HG03558 (cell line): ENCODE measurements around the gene TEX55.
"Not testable (repeated sequence)": the region's sequence is repeated elsewhere in the genome, so short reads cannot be mapped to it uniquely, and the experiment has no call there.

ENCODE experiments used
- ATAC-seq: cut with Tn5 transposase; IDR thresholded peaks from one replicate; pipeline ENCODE4 v1.9.1; 2021; ENCODE audit warnings: moderate number of reproducible peaks; ENCODE audit not compliant: unreplicated experiment; ENCODE audit errors: extremely low read depth

Gene TEX55

DNA sequence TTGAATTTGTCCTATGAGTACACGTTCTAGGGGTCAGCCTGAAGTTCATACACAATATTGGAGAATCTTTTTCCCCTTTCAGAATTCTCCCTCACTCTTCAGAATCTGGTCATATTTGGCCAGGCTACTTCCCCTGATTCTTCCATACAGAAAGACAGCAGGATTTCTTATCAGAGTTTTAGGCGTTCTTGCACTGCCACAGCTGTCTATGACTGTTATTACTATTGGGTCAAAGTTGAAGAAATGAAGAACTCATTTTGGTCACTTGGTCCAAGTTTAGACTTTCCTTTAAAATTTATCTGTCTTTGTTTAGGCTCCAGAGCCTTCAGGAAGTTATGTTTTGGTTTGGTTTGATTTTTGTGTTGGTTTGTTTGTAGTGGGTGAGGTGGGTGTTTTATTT lies 12.0 kb downstream of the TEX55 start:
- ATAC-seq: no peak

DNA sequence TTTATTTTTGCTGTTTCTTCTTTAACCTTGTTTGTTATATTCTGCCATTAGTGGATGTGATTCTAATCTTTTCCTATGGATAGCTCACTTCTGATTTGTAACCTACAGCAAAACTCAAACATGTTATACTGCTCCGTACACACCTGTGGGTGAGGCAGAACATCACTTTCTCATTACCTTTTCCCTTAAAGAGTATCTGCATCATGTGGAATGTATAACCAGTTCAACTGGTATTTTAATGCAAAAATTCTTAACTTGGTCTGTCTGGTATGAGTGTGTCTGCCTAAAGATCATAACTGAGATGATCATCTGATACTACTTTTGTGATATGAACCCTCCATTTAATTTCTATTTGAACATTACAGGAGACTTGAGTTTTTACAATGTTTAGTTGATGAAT lies 14.4 kb downstream of the TEX55 start:
- ATAC-seq: no peak

DNA sequence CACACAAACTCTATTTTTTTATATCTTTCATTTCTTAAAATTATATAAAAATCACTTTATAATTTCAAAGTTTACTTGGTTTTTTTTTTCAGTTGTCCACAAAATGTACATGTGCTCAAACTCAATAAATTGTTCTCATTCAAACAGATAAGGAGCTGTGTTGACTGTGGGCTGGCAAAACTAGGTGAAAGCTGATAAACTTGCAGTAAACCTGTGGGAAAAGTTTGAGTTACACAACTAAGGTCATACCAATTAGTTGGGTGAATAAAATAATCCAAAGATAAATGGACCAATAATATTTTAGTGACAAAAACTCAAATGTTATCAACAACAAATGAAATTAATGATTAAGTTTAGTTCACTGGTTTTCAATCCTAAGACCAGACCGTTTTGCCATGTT lies 14.8 kb downstream of the TEX55 start:
- ATAC-seq: no peak

DNA sequence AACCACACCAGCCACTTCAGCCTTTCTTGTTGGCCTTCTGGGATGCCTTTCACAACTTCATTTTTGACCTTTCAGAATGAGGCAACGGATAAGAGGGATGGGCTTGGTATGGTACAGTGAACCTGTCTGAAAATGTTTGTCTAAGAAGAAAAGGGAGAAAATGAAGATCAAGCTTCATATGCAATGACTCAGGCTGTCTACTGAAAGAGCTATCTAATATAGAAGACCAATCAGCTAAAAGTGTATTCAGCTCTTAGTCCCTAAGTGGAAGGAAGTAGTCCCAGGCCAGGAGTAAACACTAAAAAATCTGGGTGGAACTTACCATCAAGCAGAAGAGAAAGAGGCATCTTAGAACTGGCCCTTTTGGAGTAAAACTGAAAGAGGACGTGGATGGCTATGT lies 15.3 kb downstream of the TEX55 start:
- ATAC-seq: no peak

DNA sequence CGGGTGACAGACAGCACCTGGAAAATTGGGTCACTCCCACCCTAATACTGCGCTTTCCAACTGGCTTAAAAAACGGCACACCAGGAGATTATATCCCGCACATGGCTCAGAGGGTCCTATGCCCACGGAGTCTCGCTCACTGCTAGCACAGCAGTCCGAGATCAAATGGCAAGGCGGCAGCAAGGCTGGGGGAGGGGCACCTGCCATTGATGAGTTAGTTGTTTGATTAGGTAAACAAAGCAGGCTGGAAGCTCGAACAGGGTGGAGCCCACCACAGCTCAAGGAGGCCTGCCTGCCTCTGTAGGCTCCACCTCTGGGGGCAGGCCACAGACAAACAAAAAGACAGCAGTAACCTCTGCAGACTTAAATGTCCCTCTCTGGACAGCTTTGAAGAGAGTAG lies 18.8 kb downstream of the TEX55 start:
- ATAC-seq: not testable (repeated sequence)

DNA sequence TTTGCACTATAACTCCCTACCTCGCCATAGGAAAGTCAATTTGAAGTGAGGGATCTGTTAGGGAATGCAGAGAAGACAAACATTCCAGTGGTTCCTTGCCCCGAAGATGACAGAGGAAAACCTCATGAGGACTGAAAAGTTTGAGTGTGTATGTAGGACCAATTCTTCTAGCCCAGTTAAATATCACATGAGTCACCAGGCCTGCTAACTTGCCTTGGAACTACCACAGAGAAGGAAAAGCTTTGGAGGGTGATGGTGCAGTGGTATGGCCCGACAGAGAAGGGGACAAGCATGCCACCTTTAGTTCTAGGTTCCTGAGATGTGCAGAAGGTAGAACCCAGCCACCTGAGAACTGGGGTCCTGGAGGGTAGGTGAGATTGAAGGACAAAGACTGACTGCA lies 24.9 kb downstream of the TEX55 start:
- ATAC-seq: no peak

DNA sequence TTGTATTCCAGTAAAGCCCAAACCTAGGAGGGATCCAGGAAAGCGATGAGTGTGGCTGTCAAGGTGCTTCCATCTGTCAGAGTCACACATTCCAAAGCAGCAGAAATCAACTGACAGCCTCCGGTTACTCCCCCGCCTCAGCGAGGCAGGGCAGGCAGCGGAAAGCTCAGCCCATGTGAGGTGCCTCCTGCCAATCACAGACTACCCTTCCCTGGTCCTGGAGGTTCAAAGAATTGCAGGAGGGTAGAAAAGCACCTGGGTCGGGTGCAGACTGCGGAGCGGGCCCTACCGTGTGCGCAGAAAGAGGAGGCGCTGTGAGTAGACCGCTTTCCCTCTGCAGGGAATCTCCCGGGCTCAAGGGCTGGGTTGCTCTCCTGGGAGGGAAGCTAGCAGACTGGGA lies 27.4 kb downstream of the TEX55 start, which contains the start of gene UPK1B:
TSS of gene UPK1B (plus strand) at position 274 of the 400 bp plus-strand sequence. CDS start 13,144 bp downstream, outside the sequence.
- no peak for ATAC-seq

DNA sequence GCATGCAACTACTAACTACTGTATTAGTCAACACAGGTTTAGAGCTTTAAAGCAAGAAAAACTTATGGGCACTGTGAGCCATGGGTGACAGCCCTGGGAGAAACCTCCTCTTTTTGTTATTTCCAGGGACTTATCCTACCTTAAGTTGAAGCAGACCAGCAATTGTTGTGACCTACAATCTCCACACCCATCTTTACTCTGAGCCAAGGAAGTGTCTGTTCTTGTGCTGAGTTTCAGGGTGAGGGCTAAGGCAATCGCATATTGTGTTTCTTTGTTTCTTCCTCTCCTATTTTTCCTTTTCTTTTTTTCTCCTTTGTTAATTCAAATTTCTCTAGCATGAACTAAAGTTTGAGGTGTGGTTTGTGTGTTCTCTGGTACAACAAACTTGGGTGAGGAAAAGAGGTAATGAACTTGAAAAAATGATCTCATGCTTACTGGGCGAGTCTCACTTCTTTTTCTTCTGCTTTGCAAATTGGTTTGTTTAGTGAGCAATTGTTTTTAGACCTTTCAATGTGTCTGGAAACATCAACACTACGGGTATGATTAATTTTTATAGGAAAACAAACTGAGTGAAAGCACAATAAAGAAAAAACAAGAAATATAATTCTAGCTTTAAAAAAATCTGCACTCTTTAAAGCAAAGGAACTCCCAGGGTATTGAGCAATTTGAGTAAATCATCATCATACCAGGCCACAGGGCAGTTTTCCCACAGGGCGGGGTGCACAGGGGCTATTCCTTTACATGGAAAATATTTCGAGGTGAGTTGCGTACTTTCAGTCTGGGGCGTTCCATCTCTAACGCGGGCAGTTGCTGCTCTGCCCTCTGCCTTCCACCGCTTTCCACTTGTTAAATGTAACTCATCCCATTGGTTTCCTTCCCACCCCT lies 30.1 kb downstream of the TEX55 start:
- no peak for ATAC-seq

DNA sequence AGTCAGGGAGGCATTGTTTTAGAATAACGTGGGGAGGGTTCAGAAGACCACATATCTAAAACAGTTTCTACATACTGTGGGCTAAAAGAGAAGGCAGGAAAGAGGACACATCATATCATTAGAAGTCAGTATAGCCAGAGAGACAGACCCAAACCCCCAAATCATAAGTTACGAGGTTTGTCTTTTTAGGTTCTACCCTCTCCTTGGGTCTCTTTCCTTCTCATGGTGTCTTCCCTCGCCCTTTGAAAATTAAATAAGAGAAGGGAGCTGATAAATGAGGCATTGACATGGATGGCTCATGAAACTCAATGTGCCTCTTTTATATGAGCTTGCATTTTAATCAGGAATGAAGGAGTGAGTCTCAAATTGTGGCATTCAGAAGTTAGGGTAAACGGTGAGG lies 30.8 kb downstream of the TEX55 start:
- ATAC-seq: no peak

DNA sequence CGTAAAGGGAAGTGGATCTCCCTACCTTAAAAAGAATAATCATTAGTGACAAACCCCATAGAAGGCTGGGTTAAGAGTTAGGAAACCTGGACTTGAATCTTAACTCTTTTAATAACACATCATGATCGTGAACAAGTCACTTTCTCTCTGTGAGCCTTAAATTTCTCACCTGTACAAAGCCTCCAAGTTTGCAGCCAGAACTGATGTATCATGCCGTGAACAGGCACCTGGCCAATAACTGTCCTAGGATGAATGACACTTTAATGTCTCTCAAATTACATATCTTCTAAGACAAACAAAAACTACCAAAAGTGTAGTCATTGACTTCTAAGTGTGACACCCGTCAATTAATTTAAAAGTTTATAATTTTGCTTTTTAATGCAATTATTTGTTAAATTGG lies 31.4 kb downstream of the TEX55 start:
- no peak for ATAC-seq

DNA sequence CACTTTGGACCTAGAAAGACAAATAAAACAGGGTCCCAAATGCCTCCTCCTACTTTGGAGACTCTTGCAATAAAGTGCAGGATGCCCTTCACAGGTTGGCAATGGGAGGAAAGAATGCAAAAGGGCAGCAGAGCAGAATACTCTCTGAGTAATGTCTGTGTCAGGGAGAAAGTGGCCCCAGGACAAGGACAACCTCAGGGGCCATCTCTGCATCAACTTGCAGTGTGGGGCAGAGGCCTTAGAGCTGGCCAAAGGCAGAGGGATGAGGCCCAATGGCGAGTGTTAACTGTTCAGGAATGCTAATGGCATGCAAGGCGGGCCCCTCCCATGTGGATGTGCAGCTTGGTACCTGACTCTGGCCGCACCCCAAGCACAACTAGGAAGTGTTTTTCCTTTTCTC lies 35.8 kb downstream of the TEX55 start:
- no peak for ATAC-seq

DNA sequence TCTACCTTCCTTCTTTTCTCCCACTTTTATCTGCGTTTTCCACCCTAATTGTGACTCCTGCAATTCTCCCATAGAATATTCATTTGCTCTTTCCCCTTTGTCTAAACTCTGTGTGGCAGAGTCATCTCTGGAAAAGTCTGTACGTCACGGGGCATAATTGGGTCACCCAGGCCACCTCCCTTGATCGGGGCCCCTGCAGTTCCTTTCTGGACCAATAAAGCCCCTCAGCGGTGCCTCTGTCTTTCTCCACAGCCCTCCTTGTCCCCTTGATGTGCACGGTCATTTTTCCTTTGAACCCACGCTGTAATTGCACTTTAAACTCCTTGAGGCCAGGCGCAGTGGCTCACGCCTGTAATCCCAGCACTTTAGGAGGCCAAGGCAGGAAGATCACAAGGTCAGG lies 38.1 kb downstream of the TEX55 start:
- ATAC-seq: no peak

DNA sequence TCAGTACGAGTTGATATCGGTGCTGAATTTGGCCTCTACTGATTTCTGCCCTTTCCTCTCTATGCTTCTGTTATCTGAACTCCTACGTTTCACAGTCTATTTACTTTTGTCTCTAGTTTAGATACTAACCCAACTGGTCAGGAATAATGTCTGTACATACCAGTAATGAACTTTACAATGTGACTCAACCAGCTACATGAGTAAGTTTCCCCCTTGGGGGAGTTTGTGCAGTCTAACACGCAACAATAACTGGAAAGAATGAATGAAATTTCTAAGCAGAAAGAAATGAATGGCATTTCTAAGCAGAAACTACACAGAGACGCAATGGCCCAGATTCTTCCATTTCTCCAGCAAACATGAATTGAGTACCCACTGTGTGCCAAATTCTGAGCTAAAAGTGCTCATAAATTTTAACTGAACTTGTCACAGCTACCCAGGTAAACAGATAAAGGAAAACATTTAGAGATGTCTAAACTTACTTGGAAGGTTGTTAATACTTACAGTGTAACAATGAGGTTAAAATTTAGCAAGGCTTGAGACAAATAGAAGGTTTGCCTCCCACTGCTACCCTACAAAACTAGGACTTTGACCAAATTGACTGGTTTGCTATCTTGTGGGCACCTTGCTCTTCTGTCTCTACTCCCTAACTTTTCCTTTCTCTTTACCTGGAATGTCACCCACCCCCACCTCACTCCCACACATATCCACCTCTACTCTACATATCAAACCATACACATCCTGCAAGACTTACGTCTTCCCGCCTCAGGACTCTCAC lies 39.0 kb downstream of the TEX55 start:
- no peak for ATAC-seq

DNA sequence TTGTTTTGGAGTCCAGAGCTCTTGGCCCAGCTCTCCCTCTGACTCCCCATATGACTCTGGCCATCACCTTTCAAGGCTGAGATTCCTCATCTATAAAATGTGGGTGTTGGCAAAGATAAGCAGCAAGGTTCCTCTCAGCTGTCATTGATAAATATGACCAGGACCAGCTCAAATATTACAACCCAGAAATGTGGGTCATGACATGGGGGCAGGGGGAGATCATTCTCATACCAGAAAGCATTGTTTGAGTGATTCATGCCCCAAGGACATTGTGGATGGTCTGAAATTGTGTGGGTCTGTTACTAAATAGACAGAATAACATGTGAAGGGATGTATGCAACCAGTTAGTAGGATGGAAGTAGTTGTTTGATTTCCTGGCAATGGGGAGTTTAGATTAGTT lies 41.3 kb downstream of the TEX55 start:
- no peak for ATAC-seq

DNA sequence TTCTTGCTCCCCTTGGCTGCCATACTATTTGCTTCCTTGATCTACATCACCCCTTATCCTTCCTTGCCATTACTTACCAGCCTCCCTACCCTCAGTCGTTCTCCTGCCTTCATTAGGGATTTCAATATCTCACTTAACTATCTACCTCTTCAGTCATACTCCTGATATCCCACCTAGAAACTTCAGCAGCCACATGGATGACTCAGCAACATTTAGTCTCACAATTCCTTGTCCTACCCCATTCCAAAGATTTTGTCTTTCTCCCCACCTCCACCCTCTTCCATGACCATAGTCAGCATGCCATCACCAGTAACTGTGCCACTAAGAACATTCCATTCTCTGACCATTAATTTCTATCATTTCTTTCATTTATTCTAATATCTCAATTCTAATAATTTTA lies 45.8 kb downstream of the TEX55 start:
- ATAC-seq: no peak

DNA sequence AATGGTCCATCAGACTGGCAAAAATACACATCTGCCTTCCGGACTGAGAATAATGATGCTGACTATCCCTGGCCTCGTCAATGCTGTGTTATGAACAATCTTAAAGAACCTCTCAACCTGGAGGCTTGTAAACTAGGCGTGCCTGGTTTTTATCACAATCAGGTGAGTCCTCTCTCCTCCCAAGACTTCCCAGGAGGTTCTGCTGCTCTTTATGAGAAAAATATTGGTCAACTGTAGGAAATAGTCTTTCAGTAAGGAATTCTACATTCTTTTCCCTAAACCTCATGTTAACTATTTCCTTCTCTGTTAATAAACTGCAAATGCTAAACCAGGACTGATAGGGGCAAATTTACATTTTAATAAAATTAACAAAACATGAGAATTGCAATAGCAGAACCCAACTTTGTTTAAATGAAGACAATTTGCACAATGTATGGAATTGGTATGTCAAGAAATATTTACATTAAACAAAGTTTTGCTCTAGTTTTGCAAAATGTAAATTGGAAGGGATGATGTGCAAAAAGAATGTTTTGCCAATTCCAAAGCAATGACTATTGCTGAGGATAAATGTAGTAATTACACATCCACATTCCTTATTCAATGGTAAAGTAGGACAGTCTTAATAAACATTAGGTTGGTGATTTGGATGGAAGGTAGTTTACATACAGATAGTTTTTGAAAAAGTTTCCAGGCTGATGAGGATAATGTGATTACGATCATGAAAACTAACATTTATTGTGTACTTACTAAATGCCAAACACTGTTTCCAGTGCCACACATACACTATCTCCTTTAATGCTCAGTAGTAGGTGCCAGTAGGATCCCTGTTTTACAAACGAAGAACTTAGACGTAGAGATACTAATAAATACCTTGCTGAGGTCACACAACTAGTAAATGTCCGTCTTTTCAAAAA lies 48.5 kb downstream of the TEX55 start:
- ATAC-seq: no peak

DNA sequence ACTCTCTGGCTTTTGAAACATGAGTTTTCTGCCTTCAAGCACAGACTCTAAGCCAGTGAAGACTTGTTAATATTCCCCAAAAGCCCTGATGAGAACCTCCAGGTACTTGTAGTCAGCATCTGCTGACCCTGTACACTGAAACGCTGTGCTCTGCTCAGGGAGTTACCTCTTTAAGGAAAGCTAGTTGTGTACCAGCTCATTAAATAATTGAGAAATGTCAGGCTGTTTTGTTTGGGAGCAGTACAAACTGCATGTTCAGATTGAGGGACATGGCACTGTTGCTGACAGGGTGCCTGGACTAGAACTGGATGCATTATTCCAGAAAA lies 49.1 kb downstream of the TEX55 start:
- ATAC-seq: no peak

DNA sequence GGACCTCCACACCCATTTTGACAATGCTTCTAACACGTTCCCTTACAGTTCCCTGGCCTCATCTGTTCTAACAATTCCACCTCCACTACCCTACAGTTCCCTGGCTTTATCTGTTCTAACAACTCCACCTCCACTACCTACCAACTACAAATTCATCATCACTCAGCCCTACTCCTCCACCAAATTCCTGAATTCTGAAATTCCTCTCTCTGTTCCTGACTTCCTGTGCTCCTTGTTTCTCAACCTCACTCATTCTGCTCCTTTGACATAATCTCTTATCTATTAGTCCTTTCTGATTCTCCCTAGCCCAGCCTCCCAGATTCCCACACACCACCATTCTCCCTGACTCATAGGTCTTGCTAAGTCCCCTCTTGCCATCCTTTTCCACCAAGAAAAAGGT lies 49.9 kb downstream of the TEX55 start:
- ATAC-seq: no peak
